ENCODE results near the gene DIP2A. TPM values are rescaled to one million over a fixed set of nuclear protein-coding genes. Genes with fewer than 3 reads are reported as not detected.

Gene DIP2A
- total and polyA plus RNA-seq, 2 experiments from 2014 or later: 18.5 to 36.3 TPM

GRCh38 chr21:46560568-46561444, 102.1 kb downstream of the DIP2A start:
- DNase-seq (ENCODE audit: low spot score) (no peak), ATAC-seq (no peak)
- TF ChIP-seq NANOG (IDR thresholded peaks at IDR 0.05; ENCODE audit: borderline replicate concordance) (no peak), JUNB (IDR thresholded peaks at IDR 0.05; ENCODE audit: unreplicated experiment) (no peak), STAT1 (IDR thresholded peaks at IDR 0.05; ENCODE audit: unreplicated experiment) (no peak), ZNF331 (CRISPR knock-in tag; IDR thresholded peaks at IDR 0.05; ENCODE audit: low read depth) (no peak), POLR2AphosphoS5 (IDR thresholded peaks at IDR 0.05; ENCODE audit: low read depth) (no peak), CREB1 (CRISPR knock-in tag; IDR thresholded peaks at IDR 0.05; ENCODE audit: low read depth) (no peak), REST (IDR thresholded peaks at IDR 0.05; ENCODE audit: unreplicated experiment) (no peak)
- Histone ChIP-seq H3K27ac (ENCODE audit: low read depth) (no peak overlapping the region), H3K4me1 (ENCODE audit: insufficient read depth) (no peaks in the 10 kb centered on the region), H3K9me2 (ENCODE audit: insufficient read depth) (no peaks in the 10 kb centered on the region), H2AFZ (no peak overlapping the region), H4K20me1 (replicated peaks; ENCODE audit: insufficient read depth) (no peaks in the 10 kb centered on the region; the same call in 1 of the 2 replicates), H3K27me3 (ENCODE audit: insufficient read depth) (no peaks in the 10 kb centered on the region), H3K4me2 (no peak overlapping the region), H3F3A (replicated peaks; ENCODE audit: low read depth) (no peaks in the 10 kb centered on the region), H3K79me2 (replicated peaks; ENCODE audit: insufficient read depth) (no peaks in the 10 kb centered on the region), H3K4me3 (no peak overlapping the region), H3K36me3 (ENCODE audit: insufficient read depth) (no peaks in the 10 kb centered on the region)
- H3K4me1 Mint-ChIP-seq: no peaks in the 10 kb centered on the region; the same call in 2 of the 3 replicates
- H3K4me3 Mint-ChIP-seq: no peak overlapping the region
- peaks cover 19% of the 10 kb centered on the region; the same call in 2 of the 3 replicates for H3K36me3 Mint-ChIP-seq (ENCODE audit: low read depth)
- no peaks in the 10 kb centered on the region for H3K9me3 Mint-ChIP-seq
- H3K27ac Mint-ChIP-seq: no peak overlapping the region
- peaks cover 5% of the 10 kb centered on the region for H3K27me3 Mint-ChIP-seq (ENCODE audit: insufficient read depth, low read depth, poor library complexity)

- no peak for DNase-seq (ENCODE audit: low spot score)
- no peaks in the 10 kb centered on the region for H3K27me3 ChIP-seq (ENCODE audit: insufficient read depth)
- H3F3A ChIP-seq (replicated peaks; ENCODE audit: low read depth): no peaks in the 10 kb centered on the region
- no peak overlapping the region for H3K4me3 ChIP-seq
- no peak for ATAC-seq
- Mint-ChIP-seq H3K9me3 (no peaks in the 10 kb centered on the region), H3K4me1 (no peaks in the 10 kb centered on the region; the same call in 2 of the 3 replicates), H3K36me3 (ENCODE audit: low read depth) (peaks cover 17% of the 10 kb centered on the region; the same call in 1 of the 3 replicates), H3K27me3 (ENCODE audit: insufficient read depth, low read depth, poor library complexity) (peaks cover 7% of the 10 kb centered on the region), H3K27ac (no peak overlapping the region), H3K4me3 (no peak overlapping the region)
- H3K4me2 ChIP-seq: no peak overlapping the region
- no peaks in the 10 kb centered on the region for H3K9me2 ChIP-seq (ENCODE audit: insufficient read depth)
- H3K79me2 ChIP-seq (replicated peaks; ENCODE audit: insufficient read depth): no peaks in the 10 kb centered on the region
- no peak for TF ChIP-seq ETS1 (IDR thresholded peaks at IDR 0.05)
- TF ChIP-seq NANOG (IDR thresholded peaks at IDR 0.05; ENCODE audit: borderline replicate concordance): no peak
- no peak for TF ChIP-seq CREB1 (CRISPR knock-in tag; IDR thresholded peaks at IDR 0.05; ENCODE audit: low read depth)
- no peak for TF ChIP-seq POLR2AphosphoS5 (IDR thresholded peaks at IDR 0.05; ENCODE audit: low read depth)
- no peaks in the 10 kb centered on the region; the same call in 1 of the 2 replicates for H4K20me1 ChIP-seq (replicated peaks; ENCODE audit: insufficient read depth)
- H3K4me1 ChIP-seq (ENCODE audit: insufficient read depth): no peaks in the 10 kb centered on the region
- H2AFZ ChIP-seq: no peak overlapping the region
- H3K27ac ChIP-seq (ENCODE audit: low read depth): no peak overlapping the region
- no peaks in the 10 kb centered on the region for H3K36me3 ChIP-seq (ENCODE audit: insufficient read depth)
Observed at GRCh38 chr21:46561445-46562090, 102.9 kb downstream of the DIP2A start.

All from GM23338 (cell line).